HTR-8/SVneo (cell line): ENCODE data around the gene VIT.
"Not testable (repeated sequence)": the region's sequence is repeated elsewhere in the genome, so short reads cannot be mapped to it uniquely, and the experiment has no call there.

Experiments
- DNase-seq: peaks from one replicate; pipeline ENCODE4 v3.0.0; 2011; ENCODE audit warnings: low spot score, mixed read lengths; ENCODE audit not compliant: insufficient read length
- FAIRE-seq: peaks from 2 replicates; lab custom pipeline; 2011; peaks lifted over from hg19 to GRCh38; lab: Jason Lieb, UNC

VIT gene

GRCh38 chr2:36676364-36676763, 20.1 kb upstream of the VIT start:
- DNase-seq (no peak), FAIRE-seq (no peak)

- no peak for FAIRE-seq
- no peak for DNase-seq
Measured at GRCh38 chr2:36677386-36677785, 19.1 kb upstream of the VIT start.

DNA sequence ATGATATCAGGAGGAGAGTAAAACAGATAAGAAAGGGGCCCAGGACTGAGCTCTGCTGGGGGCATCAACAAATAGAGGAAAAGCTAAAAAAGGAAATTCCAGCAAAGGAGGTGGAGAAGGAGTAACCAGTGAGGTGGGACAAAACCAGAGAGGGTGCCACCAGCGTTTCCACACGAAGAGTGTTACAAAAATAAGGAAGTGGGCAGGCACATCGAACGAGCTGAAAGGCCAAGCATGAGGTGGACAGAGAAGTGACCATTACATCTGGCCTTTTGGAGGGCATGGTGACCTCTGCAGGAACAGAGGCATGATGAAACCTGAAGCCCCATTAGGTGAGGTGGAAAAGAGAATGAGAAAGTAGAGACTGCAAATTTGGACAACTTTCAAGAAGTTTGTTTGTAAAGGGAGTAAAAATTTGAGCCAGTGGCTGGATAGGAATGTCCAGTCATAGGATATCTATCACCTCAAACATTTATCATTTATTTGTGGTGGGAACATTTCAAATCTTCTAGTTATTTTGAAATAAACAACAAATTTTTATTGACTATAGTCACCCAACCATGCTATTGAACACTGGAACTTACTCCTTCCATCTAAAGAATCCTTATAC, 18.4 kb upstream of the VIT start:
- no peak for DNase-seq
- FAIRE-seq, result peak; percentile 33

- DNase-seq (no peak), FAIRE-seq (no peak)
Measured at GRCh38 chr2:36678856-36679255, 17.7 kb upstream of the VIT start.

DNA sequence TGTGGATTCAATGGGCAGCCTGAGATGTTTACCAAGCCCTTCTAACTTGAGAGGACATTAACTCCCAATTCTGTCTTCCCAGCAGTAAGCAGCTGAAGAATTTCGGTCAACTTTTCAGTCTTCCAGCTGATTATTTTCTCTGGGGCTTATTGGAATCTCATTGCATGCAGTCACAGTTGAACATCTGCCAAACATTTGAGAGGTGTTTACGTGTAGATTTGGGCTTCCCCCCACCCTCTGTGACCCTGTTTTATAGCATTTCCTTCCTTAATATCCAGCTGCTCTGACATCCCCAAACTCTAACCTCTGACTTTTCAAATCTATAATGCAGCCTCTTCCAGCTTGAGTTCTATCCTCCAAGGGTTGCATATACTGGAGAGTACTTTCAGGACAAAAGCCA, 16.5 kb upstream of the VIT start:
- peak; percentile 26 for FAIRE-seq

GRCh38 chr2:36682562-36682961, 13.9 kb upstream of the VIT start:
- FAIRE-seq, result peak; percentile 48

More for the DNA sequence above, 16.5 kb upstream of the VIT start:
- DNase-seq, result no peak

GRCh38 chr2:36683002-36683401, 13.5 kb upstream of the VIT start:
- FAIRE-seq, result no peak
- DNase-seq, result no peak

More at GRCh38 chr2:36682562-36682961, 13.9 kb upstream of the VIT start:
- DNase-seq, result no peak

DNA sequence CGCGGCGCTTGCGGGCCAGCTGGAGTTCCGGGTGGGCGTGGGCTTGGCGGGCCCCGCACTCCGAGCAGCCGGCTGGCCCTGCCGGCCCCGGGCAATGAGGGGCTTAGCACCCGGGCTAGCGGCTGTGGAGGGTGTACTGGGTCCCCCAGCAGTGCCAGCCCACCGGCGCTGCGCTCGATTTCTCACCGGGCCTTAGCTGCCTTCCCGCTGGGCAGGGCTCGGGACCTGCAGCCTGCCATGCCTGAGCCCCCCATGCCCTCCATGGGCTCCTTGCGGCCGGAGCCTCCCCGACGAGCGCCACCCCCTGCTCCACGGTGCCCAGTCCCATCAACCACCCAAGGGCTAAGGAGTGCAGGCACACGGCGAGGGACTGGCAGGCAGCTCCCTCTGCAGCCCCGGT, 8.2 kb upstream of the VIT start:
- FAIRE-seq, DNase-seq: not testable (repeated sequence)

DNA sequence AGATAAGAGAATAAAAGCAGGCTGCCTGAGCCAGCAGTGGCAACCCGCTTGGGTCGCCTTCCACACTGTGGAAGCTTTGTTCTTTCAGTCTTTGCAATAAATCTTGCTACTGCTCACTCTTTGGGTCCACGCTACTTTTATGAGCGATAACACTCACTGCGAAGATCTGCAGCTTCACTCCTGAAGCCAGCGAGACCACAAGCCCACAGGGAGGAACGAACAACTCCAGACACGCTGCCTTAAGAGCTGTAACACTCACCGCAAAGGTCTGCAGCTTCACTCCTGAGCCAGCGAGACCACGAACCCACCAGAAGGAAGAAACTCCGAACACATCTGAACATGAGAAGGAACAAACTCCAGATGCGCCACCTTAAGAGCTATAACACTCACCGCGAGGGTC, 7.5 kb upstream of the VIT start:
- FAIRE-seq, DNase-seq: not testable (repeated sequence)

GRCh38 chr2:36692121-36692520, 4.4 kb upstream of the VIT start:
- peak; percentile 26 for FAIRE-seq
- no peak for DNase-seq

GRCh38 chr2:36693825-36694224, 2.7 kb upstream of the VIT start:
- DNase-seq (no peak), FAIRE-seq (no peak)

GRCh38 chr2:36695746-36696415, 626 bp upstream of the VIT start:
- peak; percentile 63 for DNase-seq

DNA sequence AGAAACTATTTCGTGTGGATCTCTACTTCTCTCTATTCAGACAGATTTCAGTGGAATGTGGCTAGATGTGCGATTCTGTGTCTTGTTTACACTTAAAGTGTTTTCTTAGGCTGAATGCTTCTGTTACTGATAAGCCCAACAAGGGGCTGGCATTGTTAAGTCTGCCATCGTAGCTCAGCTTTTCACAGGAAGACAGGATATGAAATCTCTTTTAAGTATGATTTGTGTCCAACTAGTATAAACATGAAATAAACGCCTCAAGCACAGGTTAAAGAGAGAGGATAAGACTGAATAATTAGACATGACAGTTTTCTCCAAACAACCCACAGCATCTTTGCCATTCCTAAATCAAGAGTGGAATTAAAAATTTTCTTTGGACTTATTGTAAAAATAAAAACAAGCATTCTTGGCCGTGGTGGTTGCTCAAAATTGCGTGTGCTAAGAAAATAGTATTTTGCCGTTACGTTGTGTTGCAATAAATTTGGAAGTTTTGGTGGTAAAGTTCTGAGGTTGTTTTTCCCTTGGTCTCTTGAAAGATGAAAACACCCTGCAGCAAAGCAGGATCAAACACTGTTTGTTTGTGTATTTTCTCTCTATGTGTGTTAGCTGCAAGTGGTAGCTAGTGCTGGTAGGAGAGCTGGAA, 1.0 kb downstream of the VIT start:
- DNase-seq (no peak), FAIRE-seq (peak; percentile 65)

More at GRCh38 chr2:36695746-36696415, 626 bp upstream of the VIT start:
- peak; percentile 31 for FAIRE-seq

DNA sequence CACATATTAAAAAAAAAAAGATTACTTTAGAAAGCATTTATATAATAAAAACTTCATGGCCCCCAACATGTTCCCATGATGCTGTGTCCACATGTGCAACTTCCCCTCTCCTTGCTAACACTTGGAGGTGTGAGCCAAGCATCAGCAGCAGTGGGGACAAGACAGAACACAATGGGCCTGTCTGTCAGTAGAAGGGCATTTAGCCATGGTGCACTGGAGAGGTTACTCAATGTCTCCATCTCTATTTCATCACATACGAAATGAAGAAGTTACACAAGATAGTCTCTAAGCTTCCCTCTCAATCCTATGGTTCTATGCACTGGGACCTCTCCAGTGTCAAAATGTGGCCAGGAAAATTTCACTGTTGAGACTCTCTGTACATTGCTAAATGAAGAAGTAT, 2.5 kb downstream of the VIT start:
- no peak for FAIRE-seq
- DNase-seq, result no peak

DNA sequence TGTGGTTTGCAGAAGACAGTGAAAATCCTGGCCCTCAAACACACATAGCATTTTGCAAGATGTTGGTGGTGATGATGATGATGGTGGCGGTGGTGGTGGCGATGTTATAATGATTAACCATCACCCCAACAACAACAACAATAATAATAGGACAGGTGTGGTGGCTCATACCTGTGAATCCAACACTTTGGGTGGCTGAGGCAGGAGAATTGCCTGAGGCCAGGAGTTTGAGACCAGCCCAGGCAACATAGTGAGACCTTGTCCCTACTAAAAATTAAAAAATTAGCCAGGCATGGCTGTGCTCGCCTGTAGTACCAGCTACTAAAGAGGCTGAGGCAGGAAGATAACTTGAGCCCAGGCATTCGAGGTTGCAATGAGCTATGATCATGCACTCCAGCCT, 3.8 kb downstream of the VIT start:
- peak; percentile 36 for FAIRE-seq
- no peak for DNase-seq

DNA sequence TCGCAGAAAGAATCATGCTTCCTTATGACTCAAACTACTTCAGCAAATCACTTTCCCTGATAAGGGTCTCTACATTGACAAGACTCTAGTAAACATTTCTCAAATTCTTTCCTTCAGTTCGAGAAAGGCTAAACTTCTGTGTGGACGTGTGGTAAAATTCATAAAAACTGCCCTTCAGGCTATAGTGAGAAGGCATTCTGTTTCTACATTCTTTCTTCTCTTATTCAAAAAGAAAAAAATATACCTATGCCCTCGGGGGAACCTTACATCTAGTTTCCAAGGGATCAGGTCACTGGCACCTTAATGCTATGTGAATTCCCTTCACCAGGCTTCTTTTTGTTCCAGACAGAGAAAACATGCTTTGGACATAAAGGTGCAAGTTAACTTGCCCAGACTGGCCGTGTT, 4.9 kb downstream of the VIT start:
- DNase-seq (peak; percentile 53), FAIRE-seq (no peak)

- DNase-seq (no peak), FAIRE-seq (peak; percentile 54)
Measured at GRCh38 chr2:36701918-36702317, 5.4 kb downstream of the VIT start.

DNA sequence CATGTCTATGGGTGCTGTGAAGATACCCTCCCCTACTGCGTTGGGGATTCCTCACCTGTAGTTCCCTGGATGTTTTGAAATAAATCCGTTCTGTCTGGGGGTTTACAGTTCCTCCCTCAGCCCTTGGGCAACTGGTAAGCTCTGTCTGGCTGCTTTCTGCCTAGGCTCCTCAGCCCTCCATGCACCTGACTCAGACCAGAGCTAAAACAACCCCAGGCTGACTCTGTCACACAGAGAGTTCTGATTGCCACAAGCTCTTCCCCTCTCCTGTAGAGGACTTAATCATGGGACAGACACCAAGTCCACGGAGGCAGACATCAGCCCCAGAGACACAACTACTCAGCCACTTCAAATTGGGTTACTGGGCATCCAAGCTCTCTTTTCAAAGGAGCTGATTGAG, 6.3 kb downstream of the VIT start:
- FAIRE-seq (no peak), DNase-seq (no peak)

- DNase-seq (no peak), FAIRE-seq (no peak)
Measured at GRCh38 chr2:36704475-36705150, 8.1 kb downstream of the VIT start.

GRCh38 chr2:36705326-36706020, 9.0 kb downstream of the VIT start:
- FAIRE-seq, result no peak
- DNase-seq, result no peak
